ENCODE results near the gene AKAP13. TPM values are rescaled to one million over a fixed set of nuclear protein-coding genes. Genes with fewer than 3 reads are reported as not detected.
A peak's percentile ranks its signal among the peaks of the same experiment; 100 is the strongest.

AKAP13 gene
- total RNA-seq, 1 experiment from 2014 or later, result 42.8 TPM

- no peak for DNase-seq (ENCODE audit: low read depth)
Measured at GRCh38 chr15:85766001-85766831, 385.8 kb downstream of the AKAP13 start.

GRCh38 chr15:85767785-85768529, 387.6 kb downstream of the AKAP13 start:
- DNase-seq (ENCODE audit: low read depth), result no peak

GRCh38 chr15:85768595-85769168, 388.3 kb downstream of the AKAP13 start:
- DNase-seq (ENCODE audit: low read depth), result no peak

GRCh38 chr15:85769182-85769900, 388.9 kb downstream of the AKAP13 start:
- no peak for DNase-seq (ENCODE audit: low read depth)

GRCh38 chr15:85770096-85771041, 390.0 kb downstream of the AKAP13 start:
- DNase-seq (ENCODE audit: low read depth), result no peak

- DNase-seq (ENCODE audit: low read depth), result no peak
Measured at GRCh38 chr15:85771271-85771670, 390.9 kb downstream of the AKAP13 start.

- DNase-seq (ENCODE audit: low read depth), result no peak
Measured at GRCh38 chr15:85771781-85772445, 391.5 kb downstream of the AKAP13 start.

GRCh38 chr15:85772668-85773067, 392.3 kb downstream of the AKAP13 start:
- no peak for DNase-seq (ENCODE audit: low read depth)

- DNase-seq (ENCODE audit: low read depth), result no peak
Measured at GRCh38 chr15:85773249-85773648, 392.8 kb downstream of the AKAP13 start.

GRCh38 chr15:85773970-85774369, 393.6 kb downstream of the AKAP13 start:
- no peak for DNase-seq (ENCODE audit: low read depth)

- DNase-seq (ENCODE audit: low read depth), result no peak
Measured at GRCh38 chr15:85777250-85778106, 397.1 kb downstream of the AKAP13 start.

- no peak for DNase-seq (ENCODE audit: low read depth)
Measured at GRCh38 chr15:85778107-85778776, 397.8 kb downstream of the AKAP13 start.

- no peak for DNase-seq (ENCODE audit: low read depth)
Measured at GRCh38 chr15:85779249-85779648, 398.8 kb downstream of the AKAP13 start.

- no peak for DNase-seq (ENCODE audit: low read depth)
Measured at GRCh38 chr15:85780225-85780985, 400.0 kb downstream of the AKAP13 start.

- DNase-seq (ENCODE audit: low read depth), result no peak
Measured at GRCh38 chr15:85781099-85781498, 400.7 kb downstream of the AKAP13 start.

GRCh38 chr15:85782064-85782463, 401.7 kb downstream of the AKAP13 start:
- DNase-seq (ENCODE audit: low read depth), result no peak

- DNase-seq (ENCODE audit: low read depth), result peak; percentile 78
Measured at GRCh38 chr15:85785887-85786780, 405.7 kb downstream of the AKAP13 start.
